Non-pigmented ciliary epithelial cell (primary cell): Measurements from ENCODE around the gene IL32.

Experiments
- DNase-seq: peaks from one replicate; pipeline ENCODE4 v3.0.0-alpha.2; 2010; ENCODE audit warnings: low read depth

The IL32 gene

DNA sequence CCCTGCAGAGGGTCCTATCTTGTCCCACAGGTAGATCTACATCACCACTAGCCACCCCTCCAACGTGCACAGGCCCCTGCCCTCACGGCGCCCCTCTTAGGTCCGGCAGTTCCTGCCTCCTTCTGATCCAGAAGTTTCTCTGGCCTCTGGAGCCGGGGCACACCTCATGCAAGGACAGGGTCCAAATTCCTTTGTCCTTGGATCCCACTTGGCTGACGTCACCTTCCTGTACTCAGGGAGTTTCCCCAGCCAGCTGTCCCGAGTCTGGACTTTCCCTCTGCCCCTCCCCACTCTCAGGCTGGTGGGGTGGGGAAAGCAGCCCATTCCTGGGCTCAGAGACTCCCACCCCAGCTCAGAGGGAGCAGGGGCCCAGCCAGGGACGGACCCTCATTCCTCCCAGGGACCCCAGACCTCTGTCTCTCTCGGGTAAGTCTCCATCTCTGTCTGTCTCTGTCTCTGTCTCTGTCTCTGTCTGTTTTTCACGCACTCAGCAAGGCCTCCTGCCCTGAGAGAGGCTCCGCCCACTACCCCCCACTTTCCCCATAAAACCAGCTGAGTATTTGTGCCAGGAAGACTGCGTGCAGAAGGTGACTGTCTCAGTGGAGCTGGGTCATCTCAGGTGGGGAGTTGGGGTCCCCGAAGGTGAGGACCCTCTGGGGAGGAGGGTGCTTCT lies at the start of gene IL32:
IL32 (plus strand) TSS at position 572 of the 673 bp plus-strand sequence. CDS start 172 bp downstream, outside the sequence.
- peak; percentile 67 for DNase-seq

DNA sequence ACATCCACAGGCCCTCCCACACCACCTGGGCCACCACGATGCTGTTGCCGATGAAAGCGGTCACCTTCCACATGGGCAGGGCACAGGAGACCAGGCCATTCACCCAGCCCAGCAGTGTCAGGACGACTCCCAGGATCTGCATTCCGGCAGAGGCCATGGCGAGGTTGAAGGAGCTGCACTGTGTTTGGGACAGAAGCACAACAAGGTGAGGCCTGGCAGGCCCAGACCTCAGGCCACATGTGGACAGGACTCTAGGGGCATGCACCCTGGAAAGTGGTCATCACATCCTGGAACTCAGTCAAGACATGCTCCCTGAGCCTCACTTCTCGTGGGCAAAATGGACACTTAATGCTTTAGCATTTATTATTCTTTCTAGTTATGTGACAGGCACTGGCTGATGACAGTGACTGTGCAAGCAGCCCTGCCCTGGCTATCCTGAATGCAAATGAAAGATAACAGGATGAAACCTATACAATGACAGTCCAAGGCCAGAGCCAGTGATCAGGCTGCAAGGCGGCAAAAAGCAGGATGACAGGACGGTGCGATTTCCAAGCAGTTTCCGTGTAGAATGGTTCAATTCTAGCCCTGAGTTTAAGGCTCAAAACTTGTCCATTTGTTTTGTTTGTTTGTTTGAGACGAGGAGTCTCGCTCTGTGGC lies 49.4 kb upstream of the IL32 start:
- DNase-seq, result no peak

DNA sequence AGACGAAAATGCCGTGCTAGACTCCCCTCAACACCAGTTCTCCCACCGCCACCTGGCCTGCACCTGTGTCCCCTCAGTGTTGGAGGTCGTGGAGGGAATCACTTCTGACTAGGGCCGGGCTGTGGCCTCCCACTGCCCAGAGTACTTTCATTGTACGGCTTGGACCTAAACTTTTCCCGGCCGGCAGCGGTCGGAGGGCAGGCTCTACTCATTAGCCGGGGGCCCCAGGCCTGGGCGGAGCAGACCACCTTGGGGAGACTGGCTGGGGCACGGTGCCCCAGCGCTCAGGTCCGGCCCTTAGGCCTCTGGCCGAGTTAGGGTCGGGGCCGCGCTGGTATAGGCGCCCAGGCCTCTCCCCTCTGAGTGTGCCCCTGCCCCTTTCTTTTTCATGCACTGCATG lies 48.1 kb upstream of the IL32 start:
- no peak for DNase-seq

GRCh38 chr16:3017794-3018506 lies 47.5 kb upstream of the IL32 start, which contains the start of gene CLDN6:
Gene CLDN6 (minus strand): TSS chr16:3018183. CDS start chr16:3016021, 2,162 bp downstream.
- no peak for DNase-seq

GRCh38 chr16:3019594-3020246 lies 45.7 kb upstream of the IL32 start:
- DNase-seq, result no peak

DNA sequence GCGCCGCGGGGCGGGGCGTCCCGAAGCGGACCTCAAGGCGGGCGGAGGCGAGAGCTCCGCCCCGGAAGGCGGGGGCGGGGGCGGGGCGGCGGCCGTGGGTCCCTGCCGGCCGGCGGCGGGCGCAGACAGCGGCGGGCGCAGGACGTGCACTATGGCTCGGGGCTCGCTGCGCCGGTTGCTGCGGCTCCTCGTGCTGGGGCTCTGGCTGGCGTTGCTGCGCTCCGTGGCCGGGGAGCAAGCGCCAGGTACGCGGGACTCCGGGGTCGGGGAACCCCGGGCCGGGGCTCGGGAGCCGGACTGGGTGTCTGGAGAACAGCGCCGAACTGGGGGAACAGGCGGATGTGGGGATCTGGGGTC lies 45.2 kb upstream of the IL32 start, which contains the start of gene TNFRSF12A:
TNFRSF12A (plus strand) TSS at position 122 of the 357 bp plus-strand sequence; CDS start at position 152, 30 bp downstream.
- DNase-seq, result peak; percentile 14

GRCh38 chr16:3020604-3021448 lies 44.6 kb upstream of the IL32 start:
- peak; percentile 59 for DNase-seq

DNA sequence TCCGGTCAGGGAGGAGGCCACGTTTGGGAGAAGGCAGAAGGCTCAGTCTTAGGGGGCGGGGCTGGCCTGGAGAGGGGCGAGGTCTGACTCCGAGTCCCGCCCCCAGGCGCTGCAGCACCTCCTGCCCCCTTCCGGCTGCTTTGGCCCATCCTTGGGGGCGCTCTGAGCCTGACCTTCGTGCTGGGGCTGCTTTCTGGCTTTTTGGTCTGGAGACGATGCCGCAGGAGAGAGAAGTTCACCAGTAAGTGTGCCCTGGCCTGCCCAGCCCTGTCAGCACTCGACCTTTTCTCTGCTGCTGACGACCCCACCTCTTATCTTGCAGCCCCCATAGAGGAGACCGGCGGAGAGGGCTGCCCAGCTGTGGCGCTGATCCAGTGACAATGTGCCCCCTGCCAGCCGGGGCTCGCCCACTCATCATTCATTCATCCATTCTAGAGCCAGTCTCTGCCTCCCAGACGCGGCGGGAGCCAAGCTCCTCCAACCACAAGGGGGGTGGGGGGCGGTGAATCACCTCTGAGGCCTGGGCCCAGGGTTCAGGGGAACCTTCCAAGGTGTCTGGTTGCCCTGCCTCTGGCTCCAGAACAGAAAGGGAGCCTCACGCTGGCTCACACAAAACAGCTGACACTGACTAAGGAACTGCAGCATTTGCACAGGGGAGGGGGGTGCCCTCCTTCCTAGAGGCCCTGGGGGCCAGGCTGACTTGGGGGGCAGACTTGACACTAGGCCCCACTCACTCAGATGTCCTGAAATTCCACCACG lies 43.8 kb upstream of the IL32 start:
- peak; percentile 73 for DNase-seq

- peak; percentile 86 for DNase-seq
Measured at GRCh38 chr16:3022208-3022683, 43.2 kb upstream of the IL32 start.

- no peak for DNase-seq
Measured at GRCh38 chr16:3022684-3023414, 42.6 kb upstream of the IL32 start.

DNA sequence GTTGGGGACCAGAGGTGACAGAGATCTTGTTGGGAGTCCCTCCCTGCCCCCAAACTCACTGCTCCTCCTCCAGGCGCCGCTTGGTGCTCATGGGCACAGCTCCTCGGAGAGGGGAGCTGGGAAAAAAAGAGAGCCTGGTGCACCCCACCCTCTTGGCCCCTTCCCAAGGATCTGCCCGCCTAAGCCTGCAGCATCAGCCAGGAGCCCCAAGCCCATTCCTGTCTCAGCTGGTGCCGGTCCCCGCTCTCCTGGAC lies 42.1 kb upstream of the IL32 start:
- DNase-seq, result no peak

- peak; percentile 94 for DNase-seq
Measured at GRCh38 chr16:3023669-3024478, 41.6 kb upstream of the IL32 start, which contains the start of the genes HCFC1R1 and THOC6. Gene HCFC1R1 (minus strand): TSS chr16:3023942. CDS start chr16:3023941, 1 bp downstream. Gene THOC6 (plus strand): TSS chr16:3024035. CDS start chr16:3024327, 292 bp downstream.

GRCh38 chr16:3025032-3026002 lies 40.1 kb upstream of the IL32 start:
- DNase-seq, result no peak

DNA sequence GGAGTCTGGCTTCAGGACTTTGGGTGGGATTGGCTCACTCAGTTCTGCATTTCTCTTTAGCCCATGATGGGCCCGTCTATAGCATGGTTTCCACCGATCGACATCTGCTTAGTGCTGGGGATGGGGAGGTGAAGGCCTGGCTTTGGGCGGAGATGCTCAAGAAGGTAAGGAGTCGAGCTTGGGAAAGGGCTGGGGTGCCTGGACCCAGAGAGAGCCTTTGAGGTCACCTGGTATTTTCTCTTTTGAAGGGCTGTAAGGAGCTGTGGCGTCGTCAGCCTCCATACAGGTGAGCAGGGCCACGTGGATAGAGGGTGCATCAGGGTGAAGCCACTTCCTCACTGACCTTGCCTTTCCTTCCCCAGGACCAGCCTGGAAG lies 39.4 kb upstream of the IL32 start:
- no peak for DNase-seq

- DNase-seq, result no peak
Measured at GRCh38 chr16:3026609-3027488, 38.6 kb upstream of the IL32 start.

- no peak for DNase-seq
Measured at GRCh38 chr16:3027489-3027795, 38.0 kb upstream of the IL32 start.
